Hematopoietic multipotent progenitor cell treated with erythropoietin and hydrocortisone succinate and interleukin-3 and kit ligand, for 4 days (in vitro differentiated cells): ENCODE data around the gene YTHDF1.

Source experiments
- DNase-seq: peaks from one replicate; pipeline ENCODE4 v3.0.0-alpha.2; 2015

Gene YTHDF1

GRCh38 chr20:63153254-63154221 lies 62.4 kb downstream of the YTHDF1 start:
- no peak for DNase-seq

DNA sequence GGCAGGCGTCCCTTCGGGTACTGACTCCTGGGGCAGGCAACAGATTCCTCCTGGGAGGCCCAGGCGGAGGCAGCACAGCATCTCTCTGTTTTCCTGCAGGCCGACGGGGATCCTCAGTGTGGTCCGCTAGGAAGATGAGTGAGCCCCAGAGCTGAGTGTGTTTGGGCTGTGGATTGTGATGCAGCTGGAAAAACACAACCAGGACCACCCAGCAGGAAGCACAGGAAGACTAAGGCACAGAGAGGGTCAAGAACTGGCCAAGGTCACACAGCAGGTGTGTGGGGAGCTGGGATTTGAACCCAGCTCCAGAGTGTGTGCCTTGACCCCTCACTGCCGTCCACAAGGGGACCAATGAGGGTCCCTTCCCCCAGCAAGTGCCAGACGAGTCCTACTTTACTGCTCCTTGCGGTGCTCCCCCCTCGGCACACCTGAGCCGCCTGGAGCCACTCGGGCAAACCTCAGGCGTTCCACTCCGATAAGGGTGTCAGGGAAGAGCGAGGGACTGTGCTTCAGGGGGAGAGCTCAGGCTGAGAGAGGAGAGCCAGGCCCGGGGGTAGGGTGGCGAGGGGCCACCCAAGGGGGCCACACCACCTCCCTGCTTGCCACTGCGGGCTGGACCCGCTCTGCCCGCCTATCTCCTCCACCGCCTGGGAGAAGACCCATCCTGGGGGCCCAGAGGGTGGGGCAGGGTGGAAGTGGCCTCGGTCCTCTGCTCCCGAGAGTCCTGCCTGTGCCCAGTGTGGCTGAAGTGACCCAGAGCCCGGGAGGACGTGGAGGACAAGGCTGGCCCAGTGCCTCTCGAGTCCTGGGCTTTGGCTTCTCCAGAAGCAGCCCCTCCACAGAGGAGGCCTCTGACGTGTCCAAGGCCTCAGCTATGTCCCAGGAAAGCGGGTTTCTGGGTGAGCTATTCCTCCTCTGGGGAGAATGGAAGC lies 63.3 kb downstream of the YTHDF1 start:
- no peak for DNase-seq

DNA sequence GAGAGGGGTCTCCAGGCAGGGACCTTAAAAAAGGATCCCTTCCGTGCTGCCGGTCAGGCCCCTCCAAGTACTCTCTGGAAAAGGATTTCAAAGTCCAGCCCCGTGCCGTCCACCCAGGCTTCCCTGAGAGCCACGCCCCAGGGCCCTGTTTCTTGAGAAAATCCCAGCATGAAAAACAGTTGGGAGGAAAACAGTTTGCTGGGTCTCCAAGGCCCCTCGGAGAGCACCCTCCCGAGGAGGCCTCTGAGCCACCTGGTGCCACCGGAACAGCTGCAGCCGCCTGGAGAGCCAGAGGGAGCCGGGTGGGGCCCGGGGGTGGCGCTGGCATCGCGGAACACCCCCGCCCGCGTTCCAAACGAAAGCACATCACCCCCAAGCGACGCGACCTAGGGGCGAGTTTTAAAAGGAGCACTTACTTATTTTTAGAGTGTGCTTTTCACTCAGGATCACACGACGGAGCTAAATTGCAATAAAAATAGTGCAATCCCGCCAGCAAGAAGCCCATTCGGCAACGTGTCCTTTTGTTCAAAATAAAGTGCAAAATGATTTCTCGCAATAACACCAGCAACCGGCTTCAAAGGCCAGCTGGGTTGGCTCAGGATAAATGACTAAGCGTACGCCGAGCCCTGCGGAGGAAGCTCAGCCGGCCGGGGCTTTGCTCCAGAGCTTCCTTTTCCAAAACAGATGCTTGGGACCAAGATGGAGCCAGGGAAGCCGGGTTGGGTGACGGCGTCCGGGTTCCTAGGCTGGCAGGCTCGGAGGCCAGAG lies 64.2 kb downstream of the YTHDF1 start:
- no peak for DNase-seq

GRCh38 chr20:63150911-63151531 lies 64.9 kb downstream of the YTHDF1 start:
- no peak for DNase-seq

DNA sequence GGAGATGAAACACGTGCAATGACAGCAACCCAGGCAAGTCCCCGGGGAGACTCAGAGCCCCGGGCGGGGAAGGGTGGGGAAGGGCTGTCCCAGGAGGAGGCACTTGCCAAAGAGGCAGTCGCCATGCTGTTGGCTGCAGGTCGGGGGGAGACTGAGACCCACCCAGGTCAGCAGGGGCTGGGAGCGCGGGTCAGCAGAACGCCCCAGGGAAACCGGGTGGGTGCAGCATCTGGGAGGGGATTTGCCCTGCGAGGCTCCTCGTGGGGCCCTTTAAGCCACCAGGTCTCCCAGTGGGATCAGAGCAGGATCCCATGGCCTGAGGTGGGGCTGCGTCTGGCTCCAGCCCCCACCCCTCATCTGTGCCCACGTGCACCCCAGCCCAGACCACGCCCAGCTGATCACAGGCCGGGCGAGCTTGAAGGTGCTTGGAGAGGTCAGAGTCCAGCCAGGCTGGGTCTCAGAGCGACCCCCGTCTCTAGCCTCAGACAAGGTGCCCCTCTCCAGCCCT lies 65.5 kb downstream of the YTHDF1 start:
- DNase-seq = no peak

DNA sequence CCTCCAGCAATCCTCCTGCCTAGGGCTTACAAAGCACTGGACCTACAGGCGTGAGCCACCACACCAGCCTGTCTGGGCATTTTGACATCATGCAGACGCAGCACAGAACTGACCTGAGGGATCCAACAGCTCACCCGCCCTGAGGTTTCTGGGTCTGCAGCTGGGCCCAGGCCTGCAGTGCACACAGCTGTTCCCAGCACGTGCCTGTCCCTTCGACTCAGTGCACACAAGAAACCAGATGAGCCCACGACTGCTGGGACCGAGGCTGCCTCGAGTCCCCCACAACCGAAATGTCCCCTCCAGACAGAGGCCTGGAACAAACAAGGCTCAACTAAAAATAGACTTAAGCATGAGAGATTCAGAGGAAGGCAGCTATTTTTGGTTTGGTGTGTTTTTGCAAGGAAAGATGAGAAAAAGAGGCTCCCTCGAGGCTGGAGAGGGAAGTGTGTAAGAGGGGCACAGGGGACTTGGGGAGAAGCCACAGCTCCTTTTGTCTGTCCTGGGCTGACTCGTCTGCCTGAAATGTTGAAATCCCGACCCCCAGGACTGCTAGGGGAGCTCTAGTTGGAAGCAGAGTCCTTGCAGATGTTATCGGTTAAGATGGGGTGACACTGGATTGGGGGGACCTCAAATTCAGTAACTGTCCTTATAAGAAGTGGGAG lies 66.3 kb downstream of the YTHDF1 start:
- DNase-seq = no peak

- DNase-seq = no peak
These were observed 67.2 kb downstream of the YTHDF1 start for GRCh38 chr20:63148696-63149095.

- DNase-seq = no peak
These were observed 68.4 kb downstream of the YTHDF1 start for GRCh38 chr20:63147532-63147931.
